B cell (primary cell): Measurements from ENCODE around the gene SP140.

Experiments used
- CTCF ChIP-seq: fragments of 200-600 bp; IDR thresholded peaks from one replicate; pipeline ENCODE4 v1.8.0; 2022; ENCODE audit warnings: antibody characterized with exemption, mild to moderate bottlenecking
- EZH2 ChIP-seq: IDR thresholded peaks from 2 replicates; pipeline ENCODE4 v1.6.1; 2012; ENCODE audit warnings: borderline replicate concordance, low read depth, mild to moderate bottlenecking, moderate library complexity, low read length; ENCODE audit not compliant: insufficient read depth, poor library complexity, severe bottlenecking

- no peak for TF ChIP-seq CTCF
- no peak for TF ChIP-seq EZH2
Measured at GRCh38 chr2:230230087-230230486, 4.6 kb downstream of the SP140 start.
